HG03460 (cell line): ENCODE measurements around the gene MAP4K3.
"Not testable (repeated sequence)": the region's sequence is repeated elsewhere in the genome, so short reads cannot be mapped to it uniquely, and the experiment has no call there.

Source experiments
- ATAC-seq: cut with Tn5 transposase; IDR thresholded peaks from one replicate; pipeline ENCODE4 v1.9.1; 2021; ENCODE audit not compliant: unreplicated experiment

The MAP4K3 gene

DNA sequence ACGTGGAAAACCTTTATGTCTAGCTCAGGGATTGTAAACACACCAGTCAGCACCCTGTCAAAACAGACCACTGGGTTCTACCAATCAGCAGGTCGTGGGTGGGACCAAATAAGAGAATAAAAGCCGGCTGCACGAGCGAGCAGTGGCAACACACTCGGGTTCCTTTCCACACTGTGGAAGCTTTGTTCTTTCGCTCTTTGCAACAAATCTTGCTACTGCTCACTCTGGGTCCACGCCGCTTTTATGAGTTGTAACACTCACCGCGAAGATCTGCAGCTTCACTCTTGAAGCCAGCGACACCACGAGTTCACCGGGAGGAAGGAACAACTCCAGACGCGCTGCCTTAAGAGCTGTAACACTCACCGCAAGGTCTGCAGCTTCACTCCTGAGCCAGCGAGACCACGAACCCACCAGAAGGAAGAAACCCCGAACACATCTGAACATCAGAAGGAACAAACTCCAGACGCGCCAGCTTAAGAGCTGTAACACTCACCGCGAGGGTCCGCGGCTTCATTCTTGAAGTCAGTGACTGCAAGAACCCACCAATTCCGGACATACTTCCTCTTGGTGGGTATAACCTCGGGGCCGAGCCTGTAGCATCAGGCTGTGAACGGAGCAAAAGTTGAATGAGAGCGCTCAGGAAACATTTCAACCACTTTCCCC, 192.0 kb downstream of the MAP4K3 start:
- not testable (repeated sequence) for ATAC-seq

DNA sequence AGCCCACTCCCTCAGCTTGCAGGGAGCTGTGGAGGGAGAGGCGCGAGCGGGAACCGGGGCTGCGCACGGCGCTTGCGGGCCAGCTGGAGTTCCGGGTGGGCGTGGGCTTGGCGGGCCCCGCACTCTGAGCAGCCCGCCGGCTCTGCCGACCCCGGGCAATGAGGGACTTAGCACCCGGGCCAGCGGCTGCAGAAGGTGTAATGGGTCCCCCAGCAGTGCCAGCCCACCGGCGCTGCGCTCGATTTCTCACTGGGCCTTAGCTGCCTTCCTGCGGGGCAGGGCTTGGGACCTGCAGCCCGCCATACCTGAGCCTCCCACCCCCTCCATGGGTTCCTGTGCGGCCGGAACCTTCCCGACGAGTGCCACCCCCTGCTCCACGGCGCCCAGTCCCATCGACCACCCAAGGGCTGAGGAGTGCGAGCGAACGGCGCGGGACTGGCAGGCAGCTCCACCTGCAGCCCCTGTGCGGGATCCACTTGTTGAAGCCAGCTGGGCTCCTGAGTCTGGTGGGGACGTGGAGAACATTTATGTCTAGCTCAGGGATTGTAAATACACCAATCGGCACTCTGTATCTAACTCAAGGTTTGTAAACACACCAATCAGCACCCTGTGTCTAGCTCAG, 192.7 kb downstream of the MAP4K3 start:
- ATAC-seq, result not testable (repeated sequence)

DNA sequence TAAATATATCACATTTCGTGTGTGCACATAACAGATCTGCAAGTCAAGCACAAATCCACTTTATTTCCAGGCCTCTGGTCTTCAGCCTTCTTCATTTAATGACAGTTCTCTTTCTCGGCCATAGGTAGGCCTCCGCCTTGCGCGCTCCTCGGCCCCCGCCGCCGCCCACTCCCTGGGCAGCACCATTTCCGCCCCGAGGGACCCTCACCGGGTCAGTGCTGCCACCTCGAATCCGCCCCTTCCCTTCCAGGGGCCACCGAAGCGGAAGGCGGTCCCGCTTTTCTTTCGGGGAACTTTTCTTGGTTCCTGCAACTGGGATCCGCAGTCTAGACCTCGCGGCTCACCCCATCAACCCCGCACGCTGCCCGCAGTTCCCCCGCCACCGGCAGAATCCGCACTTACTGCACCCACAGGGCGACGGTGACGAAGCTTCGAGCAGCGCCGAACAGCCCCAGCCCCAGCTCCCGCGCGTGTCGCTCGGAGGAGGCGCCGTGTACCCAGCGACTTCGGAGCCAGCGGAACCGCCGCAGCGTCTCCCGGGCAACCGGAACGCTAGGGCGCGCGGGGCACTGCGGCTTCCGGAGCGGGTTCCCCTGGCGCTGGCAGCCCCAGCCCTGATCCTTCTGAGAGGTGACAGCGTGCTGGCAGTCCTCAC, 193.5 kb downstream of the MAP4K3 start, which contains the start of gene CDKL4:
Gene CDKL4 (minus strand): TSS at position 502 of the 655 bp plus-strand sequence.
- ATAC-seq, result peak; percentile 49

DNA sequence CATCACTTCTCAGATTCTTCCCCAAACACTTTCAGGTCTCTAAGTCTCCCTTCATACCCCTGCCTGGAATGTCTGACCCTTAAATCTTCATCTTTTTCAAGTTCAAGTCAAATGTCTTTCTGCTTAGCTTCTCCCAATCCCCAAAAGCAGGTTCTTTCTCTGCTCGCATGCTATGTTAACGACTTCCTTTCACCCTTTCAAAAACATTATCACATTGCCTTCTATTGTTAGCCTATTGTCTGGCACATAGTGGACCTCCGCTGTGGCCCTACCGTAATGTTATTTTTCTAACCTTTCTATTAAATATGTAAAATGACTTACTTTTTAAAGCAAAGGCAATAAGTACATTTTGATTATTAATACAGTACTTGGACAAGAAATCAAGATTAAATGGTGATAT, 195.5 kb downstream of the MAP4K3 start:
- no peak for ATAC-seq

DNA sequence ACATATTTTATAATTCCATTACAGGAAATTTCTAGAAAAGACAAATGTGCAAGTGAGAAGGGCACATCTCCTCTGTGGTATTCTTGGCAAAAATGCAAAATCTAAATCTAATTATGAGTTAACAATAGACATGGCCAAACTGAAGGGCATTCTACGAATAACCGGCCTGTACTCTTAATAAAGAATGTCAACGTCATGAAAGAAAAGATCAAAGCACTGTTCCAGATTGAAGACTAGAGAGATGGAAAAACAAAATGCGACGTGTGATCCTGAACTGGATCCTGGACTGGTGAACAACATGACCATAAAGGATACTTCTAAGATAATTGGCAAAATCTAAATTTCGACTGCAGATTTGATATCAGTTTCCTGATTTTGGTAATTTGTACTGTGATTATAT, 196.3 kb downstream of the MAP4K3 start:
- no peak for ATAC-seq

DNA sequence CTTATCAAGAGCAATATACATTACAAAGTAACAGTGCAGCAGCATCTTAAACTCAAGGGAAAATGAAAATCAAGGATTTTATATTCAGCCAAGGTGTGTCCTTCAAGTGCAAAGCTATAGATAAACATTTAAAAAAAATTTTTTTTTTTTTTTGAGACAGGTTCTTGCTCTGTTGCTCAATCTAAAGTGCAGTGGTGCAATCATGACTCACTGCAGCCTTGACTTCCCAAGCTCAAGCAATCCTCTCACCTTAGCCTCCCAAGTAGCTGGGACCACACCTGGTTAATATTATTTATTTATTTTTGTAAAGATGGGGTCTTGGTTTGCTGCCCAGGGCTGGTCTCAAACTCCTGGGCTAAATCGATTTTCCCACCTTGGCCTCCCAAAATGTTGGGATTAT, 202.3 kb downstream of the MAP4K3 start:
- no peak for ATAC-seq

DNA sequence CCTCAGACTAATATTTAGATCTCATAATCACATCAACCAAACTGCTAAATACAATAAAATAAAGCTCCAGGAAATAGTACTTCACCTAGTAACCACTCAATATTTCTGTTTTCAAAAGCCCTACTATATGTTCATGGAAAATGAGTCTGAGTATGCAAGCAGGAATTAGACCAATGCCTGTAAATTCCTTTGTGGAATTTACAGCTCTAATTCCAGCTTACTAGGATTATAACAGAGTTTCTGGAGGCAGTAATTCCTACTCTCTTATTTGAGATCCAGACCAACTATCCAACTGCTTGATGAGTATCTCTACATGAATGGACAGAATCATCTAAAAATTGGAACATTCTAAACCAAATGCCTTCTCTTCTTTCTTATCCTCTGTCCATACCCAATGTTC, 204.9 kb downstream of the MAP4K3 start:
- no peak for ATAC-seq

DNA sequence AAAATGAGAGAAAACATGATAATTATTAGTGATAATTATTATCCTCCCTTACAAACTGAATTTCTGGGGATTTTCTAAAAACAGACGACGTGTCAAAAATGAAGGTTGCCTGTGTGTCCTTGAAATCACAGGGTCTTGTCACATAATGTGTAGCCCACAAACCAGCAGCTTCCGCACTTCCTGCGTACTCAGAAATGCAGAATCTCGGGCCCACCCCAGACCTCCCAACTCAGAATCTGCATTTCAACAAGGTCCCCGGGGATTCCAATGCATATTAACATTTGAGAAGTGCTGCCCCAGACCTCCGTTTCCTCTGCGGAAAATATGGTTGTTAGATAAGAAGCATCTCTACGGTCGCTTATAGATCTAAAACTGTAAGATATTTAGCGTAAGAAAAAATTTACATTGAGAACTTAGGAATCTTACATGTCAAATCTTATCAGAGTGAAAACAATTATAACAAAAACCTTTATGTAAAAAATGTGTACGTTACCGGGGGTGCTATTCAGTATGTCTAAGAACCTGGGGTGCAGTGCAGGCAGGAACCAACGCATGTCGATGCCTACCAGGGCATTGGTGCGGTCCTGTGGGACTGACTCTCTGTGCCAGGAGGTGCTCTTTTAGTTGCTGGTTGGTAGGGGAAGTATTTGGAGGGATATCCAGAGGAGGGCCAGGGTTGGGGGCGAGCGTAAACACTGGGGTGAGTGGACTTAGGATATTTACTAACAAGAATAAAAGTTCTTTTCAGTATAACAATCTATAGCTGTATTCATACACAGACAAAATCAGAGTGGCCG, 208.5 kb downstream of the MAP4K3 start:
- peak; percentile 23 for ATAC-seq

DNA sequence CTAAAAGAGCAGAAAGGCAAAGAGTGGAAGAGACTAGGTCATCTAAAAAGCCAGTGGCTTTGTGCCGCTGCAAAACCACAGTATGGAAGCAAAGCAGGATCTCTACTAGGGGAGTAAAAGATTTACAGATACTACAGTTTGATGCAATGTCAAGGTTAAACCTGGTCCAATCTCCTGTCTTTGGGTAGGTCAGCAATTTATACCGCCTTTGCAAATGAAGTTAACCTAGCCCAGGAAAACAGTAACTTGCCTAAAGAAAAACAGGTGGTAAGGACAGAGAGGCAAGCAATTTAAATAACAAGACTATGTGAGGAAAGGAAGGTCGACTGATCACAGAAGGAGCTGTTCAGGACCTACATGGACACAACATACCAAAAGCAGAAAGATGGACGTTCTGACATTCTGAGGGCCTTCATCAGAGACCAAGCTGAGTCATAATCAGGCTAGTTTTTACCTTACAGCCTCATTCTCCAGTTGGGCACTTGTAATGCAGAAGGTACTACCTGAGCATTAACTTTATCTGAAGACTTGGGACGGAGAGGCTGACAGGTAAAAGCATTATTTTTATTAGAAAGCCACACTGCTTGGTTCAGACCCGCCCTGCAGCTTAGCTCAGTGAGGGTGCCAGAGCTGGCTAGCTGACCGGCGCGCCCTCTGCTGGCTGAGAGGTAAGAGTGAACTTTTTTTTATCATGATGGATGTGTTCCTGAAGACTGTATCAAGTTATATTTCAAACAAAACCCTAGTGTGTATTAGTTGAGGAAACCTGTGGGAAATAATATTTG, 209.3 kb downstream of the MAP4K3 start:
- peak; percentile 76 for ATAC-seq

DNA sequence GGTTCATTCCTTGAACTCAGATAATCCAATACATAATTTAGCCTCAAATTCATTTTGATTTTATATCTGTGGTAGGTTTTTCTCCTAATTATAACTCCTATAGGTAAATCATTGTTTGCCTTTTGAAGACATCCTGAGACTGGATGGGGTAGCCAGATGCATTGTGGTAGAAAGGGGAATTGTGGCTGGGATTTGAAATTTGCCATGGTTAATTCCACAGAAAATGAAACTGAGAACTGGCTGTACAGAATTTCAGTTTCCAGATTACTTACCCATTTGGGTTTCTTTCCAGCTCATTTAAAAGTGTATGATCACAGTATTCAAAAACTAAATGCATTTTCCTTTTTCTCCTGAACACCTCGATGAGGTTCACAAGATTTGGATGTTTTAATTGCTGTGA, 211.5 kb downstream of the MAP4K3 start:
- ATAC-seq, result no peak

DNA sequence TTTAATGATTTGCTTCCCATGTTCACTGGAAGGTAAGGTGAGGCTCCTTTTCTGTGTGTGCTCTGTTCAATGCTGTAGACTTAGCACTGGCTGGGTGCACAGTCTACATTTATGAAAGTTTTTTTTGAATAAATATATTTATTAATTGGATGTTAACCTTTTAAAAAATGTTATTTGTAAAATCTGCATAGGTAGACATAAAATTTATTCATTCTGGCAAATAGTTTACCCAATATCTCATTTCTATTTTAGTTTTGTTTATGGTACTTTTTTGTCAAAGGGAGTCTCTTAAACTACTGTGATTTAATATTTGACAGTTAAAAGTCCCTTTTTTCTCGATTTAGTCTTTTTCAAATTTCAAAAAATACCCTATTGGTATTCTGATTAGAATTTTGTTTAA, 213.2 kb downstream of the MAP4K3 start:
- ATAC-seq, result no peak

DNA sequence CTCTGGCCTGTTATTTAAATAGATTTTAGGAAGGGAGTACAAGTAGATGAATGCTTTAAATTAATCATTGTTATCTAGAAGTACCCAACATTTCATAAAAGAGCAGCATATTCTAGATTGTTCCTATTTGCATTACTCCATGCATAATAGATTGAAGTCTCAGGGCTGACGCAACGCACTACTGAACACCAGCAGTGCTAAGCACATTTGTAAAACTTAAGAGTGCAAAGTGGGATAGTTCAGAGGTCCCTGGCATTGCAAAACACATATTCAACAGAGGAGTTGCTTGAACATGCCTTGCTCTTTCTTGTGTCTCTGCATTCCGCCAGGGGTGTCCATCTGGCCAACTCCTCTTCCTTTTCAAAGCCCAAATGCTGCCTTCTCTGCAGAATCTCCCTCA, 215.6 kb downstream of the MAP4K3 start:
- ATAC-seq, result no peak

DNA sequence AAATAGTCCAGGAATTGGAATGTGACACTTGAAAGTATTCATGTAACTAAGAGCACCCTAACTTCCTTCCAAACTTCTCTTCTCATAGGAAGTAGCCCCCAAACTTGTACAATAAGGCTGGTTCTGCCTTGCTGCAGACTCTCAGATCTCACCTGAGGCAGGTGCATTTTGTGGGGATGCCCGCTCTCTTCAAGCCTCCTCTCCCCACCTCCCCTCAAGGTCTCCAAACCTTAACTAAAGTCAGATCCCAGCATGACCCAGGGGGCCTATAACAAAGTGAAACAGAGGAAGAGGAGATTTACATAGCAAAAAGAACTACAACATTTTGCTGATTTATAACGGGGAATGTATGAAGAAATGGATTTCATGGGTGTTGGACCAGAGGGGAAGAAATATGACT, 216.9 kb downstream of the MAP4K3 start:
- no peak for ATAC-seq

DNA sequence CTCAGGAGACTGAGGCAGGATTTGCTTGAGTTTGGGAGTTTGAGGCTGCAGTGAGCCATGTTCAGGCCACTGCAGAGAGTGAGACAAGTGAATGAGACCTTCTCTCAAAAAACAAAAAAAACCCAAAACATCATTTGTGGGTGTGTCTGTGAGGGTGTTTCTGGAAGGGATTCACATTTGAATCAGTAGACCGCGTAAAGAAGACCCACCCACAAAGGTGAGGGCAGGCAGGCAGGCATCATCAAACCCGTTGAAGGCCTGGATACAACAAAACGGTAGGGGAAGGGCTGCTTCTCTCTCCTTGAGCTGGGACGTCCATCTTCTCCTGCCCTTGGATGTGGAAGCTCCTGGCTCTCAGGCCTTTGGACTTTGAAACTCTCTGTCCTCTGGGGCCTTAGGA, 218.7 kb downstream of the MAP4K3 start:
- ATAC-seq, result no peak

DNA sequence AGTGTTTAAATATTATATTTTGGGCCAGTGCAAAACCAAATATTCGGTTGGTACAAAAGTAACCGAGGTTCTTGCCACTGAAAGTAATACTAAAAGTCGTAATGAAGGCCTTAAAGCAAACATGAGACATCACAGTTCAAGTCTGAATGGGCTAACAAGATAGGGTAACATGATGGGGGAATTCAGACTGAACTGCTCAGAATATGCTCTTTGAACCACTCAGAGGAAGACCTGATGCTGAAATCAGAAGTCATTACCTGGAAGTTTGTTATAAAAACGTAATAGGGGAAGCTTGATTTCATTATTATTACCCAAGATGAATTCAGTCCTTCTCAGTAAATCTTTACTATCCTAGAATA, 219.9 kb downstream of the MAP4K3 start:
- ATAC-seq, result peak; percentile 70

DNA sequence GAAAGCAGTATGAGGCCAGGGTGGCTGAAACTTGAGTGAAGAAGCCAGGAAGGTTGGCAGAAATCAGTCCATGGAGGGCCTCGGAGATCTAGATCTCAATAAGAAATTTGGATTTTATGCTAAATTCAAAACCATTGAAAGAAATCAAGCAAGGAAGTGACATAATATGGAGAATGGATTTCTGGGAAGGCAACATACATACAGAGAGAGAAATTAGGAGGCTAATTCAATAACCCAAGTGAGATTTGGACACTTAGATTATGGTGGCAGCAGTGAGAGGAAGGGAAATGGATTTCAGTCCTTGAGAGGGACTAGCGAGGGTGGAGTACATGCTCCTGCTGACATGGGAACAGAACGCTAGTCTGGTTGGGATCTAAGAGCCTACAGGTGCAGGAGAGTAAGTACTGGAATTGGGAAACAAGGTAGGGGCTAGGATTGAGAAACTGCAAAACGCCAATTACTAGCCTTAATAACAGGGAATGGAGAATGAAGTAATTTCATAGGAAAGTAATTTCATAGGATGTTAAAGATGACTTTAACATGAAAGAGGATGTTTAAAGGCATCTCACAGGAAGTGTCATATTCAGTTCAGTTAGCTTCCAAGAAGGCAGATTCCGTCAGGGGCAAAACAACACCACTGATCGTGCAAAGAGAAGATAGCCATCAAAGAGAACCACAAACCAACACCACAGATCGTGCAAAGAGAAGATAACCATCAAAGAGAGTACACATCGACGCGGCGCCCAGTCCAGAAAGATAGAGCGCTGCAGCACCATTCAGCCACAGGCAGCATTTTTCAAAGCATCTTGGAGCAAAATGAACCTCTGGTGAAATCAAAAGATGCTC, 220.5 kb downstream of the MAP4K3 start:
- ATAC-seq, result peak; percentile 66

DNA sequence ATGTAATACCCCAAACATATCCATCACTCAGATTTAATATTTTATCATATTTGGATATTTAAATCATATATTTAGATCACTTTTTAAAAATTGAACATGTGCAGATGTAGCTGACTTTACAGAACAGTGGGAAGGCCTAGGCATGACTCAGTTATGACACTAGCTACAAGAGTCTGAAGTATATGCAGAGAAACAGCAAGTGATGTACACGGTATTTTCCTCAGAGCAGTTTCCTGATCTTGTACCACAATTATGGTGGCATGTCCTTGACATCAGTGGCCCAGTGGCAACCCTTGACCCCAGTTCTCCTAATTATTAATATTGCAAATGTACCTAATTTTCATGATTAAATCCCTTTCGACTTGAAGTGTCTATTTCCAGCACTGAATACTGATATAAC, 221.5 kb downstream of the MAP4K3 start:
- no peak for ATAC-seq

DNA sequence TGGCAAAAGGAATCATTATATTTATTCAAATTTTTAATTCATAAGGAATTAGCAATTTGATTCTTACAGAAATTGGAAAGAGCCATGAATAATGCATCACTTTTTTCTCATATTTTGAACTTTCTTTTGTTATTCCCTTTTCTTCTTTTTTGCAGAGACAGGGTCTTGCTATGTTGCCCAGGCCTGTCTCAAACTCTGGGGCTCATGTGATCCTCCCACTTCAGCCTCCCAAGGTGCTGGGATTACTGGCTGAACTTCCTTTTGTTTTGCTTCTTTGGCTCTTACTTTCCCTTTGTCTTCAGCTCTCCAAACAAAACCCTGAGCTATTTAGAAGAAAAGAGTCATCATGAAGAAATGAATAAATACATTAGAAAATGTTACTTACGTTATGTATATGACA, 224.1 kb downstream of the MAP4K3 start:
- ATAC-seq, result no peak

DNA sequence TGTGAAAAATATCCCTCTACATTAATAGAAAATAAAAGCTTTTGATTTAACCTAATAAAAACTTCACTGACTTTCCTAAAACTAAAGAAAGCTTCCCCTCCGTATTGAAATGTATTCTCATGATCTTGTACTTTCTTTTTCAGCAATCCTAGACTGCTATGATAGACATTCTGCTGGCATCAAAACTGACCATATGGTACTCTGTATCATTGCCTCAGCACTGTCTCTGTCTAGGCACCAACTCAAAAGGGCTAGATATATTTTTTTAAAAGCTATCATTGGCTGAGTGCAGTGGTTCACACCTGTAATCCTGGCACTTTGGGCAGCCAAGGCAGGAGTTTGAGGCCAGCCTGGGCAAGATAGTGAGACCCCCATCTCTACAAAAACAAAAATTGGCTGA, 226.2 kb downstream of the MAP4K3 start:
- no peak for ATAC-seq

DNA sequence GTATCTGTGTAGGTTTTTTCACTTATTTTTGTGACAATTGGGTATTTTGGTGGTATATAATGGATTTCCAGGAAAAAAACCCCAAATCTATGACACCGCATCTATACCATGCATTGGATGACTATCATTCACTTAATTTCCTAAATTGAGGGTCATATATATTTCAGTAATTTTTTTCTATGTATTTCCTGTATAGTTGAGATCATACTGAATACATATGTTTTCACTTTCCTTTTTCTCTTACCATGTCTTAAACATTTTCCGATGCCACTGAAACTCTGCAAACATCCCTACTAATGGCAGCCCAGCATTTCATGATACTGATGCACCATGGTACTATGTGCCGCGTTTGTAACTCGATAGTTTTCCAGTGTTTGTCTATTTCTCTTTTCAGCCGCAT, 233.7 kb downstream of the MAP4K3 start:
- ATAC-seq, result no peak
